Stimulated activated naive B cell treated with anti-CD40 and anti-IgM and Interleukin-4, amounts not matched to agents 10 μg/mL and 1 μg/mL and 100 μg/mL, for 72 hours (primary cell): ENCODE results near the gene TMEM88.

Experiments used
- ATAC-seq, 2 donors: fragments of 150-1000 bp; cut with Tn5 transposase; replicated peaks; 2 replicates each; pipeline ENCODE4 v1.10.0; 2021; ENCODE audit warnings: moderate library complexity in 1 of 2
- DNase-seq: peaks from one replicate; pipeline ENCODE4 v3.0.0; 2021
- H3K27ac Mint-ChIP-seq: one replicate; pipeline ENCODE4 v1.8.0; 2022; ENCODE audit warnings: mild to moderate bottlenecking, mixed read lengths
- H3K27me3 Mint-ChIP-seq, 2 donors: one replicate each; pipeline ENCODE4 v1.8.0; 2022; ENCODE audit warnings: mixed read lengths in 2 of 2
- H3K36me3 Mint-ChIP-seq, 2 donors: one replicate each; pipeline ENCODE4 v1.8.0; 2022; ENCODE audit warnings: mixed read lengths in 2 of 2, mild to moderate bottlenecking in 1 of 2
- H3K4me1 Mint-ChIP-seq, 2 donors: one replicate each; pipeline ENCODE4 v1.8.0; 2022; ENCODE audit warnings: mixed read lengths in 2 of 2, mild to moderate bottlenecking in 1 of 2
- H3K4me3 Mint-ChIP-seq, 2 donors: one replicate each; pipeline ENCODE4 v1.8.0; 2022; ENCODE audit warnings: mild to moderate bottlenecking in 2 of 2, mixed read lengths in 2 of 2, moderate library complexity in 1 of 2
- H3K9me3 Mint-ChIP-seq, 2 donors: one replicate each; pipeline ENCODE4 v1.8.0; 2022; ENCODE audit warnings: mixed read lengths in 2 of 2, mild to moderate bottlenecking in 1 of 2

Gene TMEM88

DNA sequence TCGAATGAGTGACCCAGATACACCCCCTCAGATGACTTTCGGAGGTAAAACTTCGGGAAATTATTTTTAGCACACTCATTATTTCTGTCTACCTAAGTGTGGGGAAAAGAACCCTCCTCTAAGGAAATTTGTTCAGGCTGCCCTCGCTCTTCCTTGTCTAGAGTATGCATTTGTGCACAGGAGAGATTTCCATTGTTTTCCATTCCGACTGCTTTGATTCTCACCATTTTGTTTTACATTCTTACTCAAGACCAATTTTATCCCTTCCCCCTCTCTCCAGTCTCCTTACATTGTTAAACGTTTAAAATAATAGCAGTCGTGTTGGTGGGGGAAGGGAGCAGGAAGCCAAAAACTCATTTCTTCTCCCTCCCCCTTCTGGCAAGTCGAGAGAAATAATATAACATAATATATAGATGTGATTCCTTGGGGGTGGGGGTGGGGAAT is 32.2 kb downstream of the TMEM88 start:
- no peaks in the 10 kb centered on the region for H3K27me3 Mint-ChIP-seq
- ATAC-seq, result peak; percentile 10 to 21
- H3K36me3 Mint-ChIP-seq, result peaks cover 12 to 18% of the 10 kb centered on the region in 2 donors

GRCh38 chr17:7887482-7888183 is 32.8 kb downstream of the TMEM88 start:
- ATAC-seq (peak; percentile 72 to 75), DNase-seq (peak; percentile 66)
- Mint-ChIP-seq H3K27ac (no peak overlapping the region), H3K36me3 (peaks cover 13 to 20% of the 10 kb centered on the region in 2 donors), H3K4me1 (peaks cover 9 to 12% of the 10 kb centered on the region in 2 donors), H3K9me3 (no peaks in the 10 kb centered on the region), H3K4me3 (no peak overlapping the region), H3K27me3 (no peaks in the 10 kb centered on the region)

More for the DNA sequence above, 32.2 kb downstream of the TMEM88 start:
- no peak overlapping the region for H3K4me3 Mint-ChIP-seq
- no peak for DNase-seq
- no peaks in the 10 kb centered on the region for H3K9me3 Mint-ChIP-seq
- no peak overlapping the region for H3K27ac Mint-ChIP-seq
- H3K4me1 Mint-ChIP-seq, result peaks cover 9 to 12% of the 10 kb centered on the region in 2 donors

- Mint-ChIP-seq H3K4me1 (peaks cover 9 to 12% of the 10 kb centered on the region in 2 donors), H3K27me3 (no peaks in the 10 kb centered on the region), H3K4me3 (no peak within 1 kb of the TSS), H3K9me3 (no peaks in the 10 kb centered on the region), H3K27ac (peak within 1 kb of the TSS; percentile 89), H3K36me3 (peaks cover 14 to 22% of the 10 kb centered on the region in 2 donors)
- no peak for DNase-seq
- ATAC-seq, result no peak
Measured at GRCh38 chr17:7888184-7888920, 33.5 kb downstream of the TMEM88 start, which contains the start of gene CHD3. Gene CHD3, plus strand, starts transcription at chr17:7888789. Its CDS starts 212 bp downstream, at chr17:7889001.

DNA sequence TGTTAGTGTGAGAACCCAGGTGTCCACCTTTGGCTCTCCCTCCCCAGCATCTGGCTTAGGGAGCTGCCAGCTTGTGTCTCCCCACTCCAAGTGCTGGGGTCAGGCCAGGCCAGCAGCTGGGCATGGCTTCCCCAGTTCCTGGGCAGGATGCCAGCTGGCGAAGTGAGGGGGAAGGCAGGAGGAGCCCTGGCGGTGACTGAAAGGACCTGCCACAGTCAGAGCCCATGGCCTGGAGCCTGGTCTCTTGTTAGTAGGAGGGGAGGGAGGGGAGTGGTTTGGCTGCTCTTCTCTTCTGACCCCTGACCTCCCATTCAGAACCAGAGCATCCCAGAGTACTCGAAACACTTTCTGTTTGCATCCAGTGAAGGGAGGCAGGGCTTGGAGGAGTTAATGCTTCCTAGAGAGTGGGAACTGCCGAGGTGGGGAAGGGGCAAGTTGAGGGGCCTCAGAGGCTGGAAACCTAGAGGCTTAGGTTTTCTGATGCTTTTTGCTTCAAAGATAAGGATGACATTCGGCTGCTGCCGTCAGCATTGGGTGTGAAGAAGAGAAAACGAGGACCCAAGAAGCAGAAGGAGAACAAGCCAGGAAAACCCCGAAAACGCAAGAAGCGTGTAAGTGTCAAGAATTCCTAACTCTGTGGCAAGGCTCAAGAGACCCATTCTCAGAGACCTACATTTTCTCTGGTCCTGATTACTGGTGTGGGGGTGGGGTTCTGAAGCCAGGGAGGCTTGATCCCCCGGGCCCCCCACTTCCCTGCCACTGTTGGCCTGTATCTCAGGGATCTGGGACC is 34.5 kb downstream of the TMEM88 start:
- H3K27me3 Mint-ChIP-seq, result no peaks in the 10 kb centered on the region
- H3K27ac Mint-ChIP-seq, result peak overlapping the region; percentile 89
- peaks cover 9 to 12% of the 10 kb centered on the region in 2 donors for H3K4me1 Mint-ChIP-seq
- ATAC-seq (no peak), DNase-seq (no peak)
- no peaks in the 10 kb centered on the region for H3K9me3 Mint-ChIP-seq
- peaks cover 24 to 32% of the 10 kb centered on the region in 2 donors for H3K36me3 Mint-ChIP-seq
- H3K4me3 Mint-ChIP-seq, result no peak overlapping the region

GRCh38 chr17:7893187-7893880 is 38.5 kb downstream of the TMEM88 start:
- Mint-ChIP-seq H3K4me3 (no peak overlapping the region), H3K4me1 (peaks cover 13 to 16% of the 10 kb centered on the region in 2 donors), H3K36me3 (peaks cover 48 to 56% of the 10 kb centered on the region in 2 donors), H3K9me3 (no peaks in the 10 kb centered on the region), H3K27ac (no peak overlapping the region), H3K27me3 (no peaks in the 10 kb centered on the region)
- ATAC-seq (no peak), DNase-seq (no peak)

- Mint-ChIP-seq H3K4me3 (no peak overlapping the region), H3K4me1 (peaks cover 14 to 15% of the 10 kb centered on the region in 2 donors), H3K9me3 (no peaks in the 10 kb centered on the region), H3K36me3 (peaks cover 49 to 64% of the 10 kb centered on the region in 2 donors), H3K27ac (no peak overlapping the region), H3K27me3 (no peaks in the 10 kb centered on the region)
- ATAC-seq (no peak), DNase-seq (no peak)
Measured at GRCh38 chr17:7894226-7894625, 39.4 kb downstream of the TMEM88 start.

- Mint-ChIP-seq H3K4me1 (peaks cover 11 to 14% of the 10 kb centered on the region in 2 donors), H3K27ac (no peak overlapping the region), H3K36me3 (peaks cover 52 to 70% of the 10 kb centered on the region in 2 donors), H3K4me3 (no peak overlapping the region), H3K9me3 (no peaks in the 10 kb centered on the region), H3K27me3 (no peaks in the 10 kb centered on the region)
- ATAC-seq (no peak), DNase-seq (no peak)
Measured at GRCh38 chr17:7894866-7895265, 40.0 kb downstream of the TMEM88 start.

- no peaks in the 10 kb centered on the region for H3K27me3 Mint-ChIP-seq
- H3K36me3 Mint-ChIP-seq, result peaks cover 55 to 81% of the 10 kb centered on the region in 2 donors
- ATAC-seq (no peak), DNase-seq (no peak)
- peak overlapping the region; percentile 62 for H3K27ac Mint-ChIP-seq
- no peak overlapping the region for H3K4me3 Mint-ChIP-seq
- peaks cover 11 to 14% of the 10 kb centered on the region in 2 donors for H3K4me1 Mint-ChIP-seq
- no peaks in the 10 kb centered on the region for H3K9me3 Mint-ChIP-seq
Measured at GRCh38 chr17:7897090-7897489, 42.2 kb downstream of the TMEM88 start.

DNA sequence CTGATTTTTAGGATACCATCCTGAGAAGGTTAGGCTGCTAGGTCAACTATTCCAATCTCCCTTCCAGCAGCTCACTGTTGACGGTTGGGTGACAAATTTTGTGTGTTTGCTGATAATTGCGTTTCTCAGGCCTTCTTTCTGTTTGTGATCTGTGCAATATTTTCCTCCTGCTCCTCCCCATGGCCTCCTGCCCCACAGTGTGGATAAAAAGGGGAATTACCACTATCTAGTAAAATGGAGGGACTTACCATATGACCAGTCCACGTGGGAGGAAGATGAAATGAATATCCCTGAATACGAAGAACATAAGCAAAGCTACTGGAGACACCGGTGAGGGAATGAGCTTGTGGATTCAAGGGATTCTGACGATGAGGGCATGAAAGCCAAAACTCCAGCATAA is 42.9 kb downstream of the TMEM88 start:
- H3K36me3 Mint-ChIP-seq, result peaks cover 58 to 84% of the 10 kb centered on the region in 2 donors
- peak; percentile 59 to 65 for ATAC-seq
- peaks cover 11 to 14% of the 10 kb centered on the region in 2 donors for H3K4me1 Mint-ChIP-seq
- H3K27me3 Mint-ChIP-seq, result no peaks in the 10 kb centered on the region
- no peaks in the 10 kb centered on the region for H3K9me3 Mint-ChIP-seq
- peak overlapping the region; percentile 56 for H3K27ac Mint-ChIP-seq
- no peak for DNase-seq
- no peak overlapping the region for H3K4me3 Mint-ChIP-seq

GRCh38 chr17:7903154-7904103 is 48.6 kb downstream of the TMEM88 start:
- ATAC-seq (no peak), DNase-seq (no peak)
- Mint-ChIP-seq H3K4me1 (no peaks in the 10 kb centered on the region), H3K27ac (no peak overlapping the region), H3K4me3 (no peak overlapping the region), H3K27me3 (no peaks in the 10 kb centered on the region), H3K9me3 (no peaks in the 10 kb centered on the region), H3K36me3 (peaks cover 50 to 88% of the 10 kb centered on the region in 2 donors)
